Activated naive CD8-positive, alpha-beta T cell treated with anti-CD3 and anti-CD28 coated beads for 36 hours (primary cell): ENCODE measurements around the gene JAKMIP2. TPM values are rescaled to one million over a fixed set of nuclear protein-coding genes. Genes with fewer than 3 reads are reported as not detected.

Experiments used
- DNase-seq: peaks from one replicate; pipeline ENCODE4 v3.0.0; 2021
- H3K27ac Mint-ChIP-seq: one replicate; pipeline ENCODE4 v1.8.0; 2022; ENCODE audit warnings: mild to moderate bottlenecking, moderate library complexity, mixed read lengths
- H3K27me3 Mint-ChIP-seq: one replicate; pipeline ENCODE4 v1.8.0; 2022; ENCODE audit warnings: mild to moderate bottlenecking, mixed read lengths
- H3K36me3 Mint-ChIP-seq: one replicate; pipeline ENCODE4 v1.8.0; 2021; ENCODE audit warnings: mild to moderate bottlenecking, mixed read lengths
- H3K4me1 Mint-ChIP-seq: one replicate; pipeline ENCODE4 v1.8.0; 2021; ENCODE audit warnings: mixed read lengths
- H3K4me3 Mint-ChIP-seq: one replicate; pipeline ENCODE4 v1.8.0; 2022; ENCODE audit warnings: mild to moderate bottlenecking, moderate library complexity, mixed read lengths
- H3K9me3 Mint-ChIP-seq: one replicate; pipeline ENCODE4 v1.8.0; 2022; ENCODE audit warnings: mixed read lengths
- total RNA-seq, 2 experiments: library from RNA; stranded (reverse); gene quantifications; one replicate each; pipeline ENCODE4 v1.2.3, GENCODE V29; 2021

JAKMIP2 gene
- total RNA-seq, 2 experiments from 2014 or later, result 0.58 to 0.98 TPM

DNA sequence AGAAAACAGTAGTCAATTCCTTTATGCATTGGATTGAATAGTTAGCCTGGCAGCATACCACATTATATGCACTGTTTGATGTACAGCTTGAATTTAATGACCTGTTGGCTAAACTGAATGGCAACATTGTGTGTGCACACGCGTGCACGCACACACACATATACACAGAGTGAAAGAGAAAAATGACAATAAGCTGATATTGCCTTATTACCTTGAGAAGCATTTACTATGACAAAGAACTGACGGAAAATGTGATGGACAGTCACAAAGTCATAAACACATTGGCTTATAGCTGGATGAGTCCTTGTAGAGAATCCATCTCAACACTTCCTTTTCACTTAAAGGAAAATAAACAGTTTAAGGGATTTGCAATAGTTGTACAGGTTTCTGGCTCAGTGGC lies 15.5 kb downstream of the JAKMIP2 start:
- Mint-ChIP-seq H3K27me3 (no peaks in the 10 kb centered on the region), H3K4me3 (no peak overlapping the region), H3K27ac (no peak overlapping the region), H3K36me3 (no peaks in the 10 kb centered on the region), H3K9me3 (no peaks in the 10 kb centered on the region), H3K4me1 (no peaks in the 10 kb centered on the region)
- DNase-seq, result no peak

DNA sequence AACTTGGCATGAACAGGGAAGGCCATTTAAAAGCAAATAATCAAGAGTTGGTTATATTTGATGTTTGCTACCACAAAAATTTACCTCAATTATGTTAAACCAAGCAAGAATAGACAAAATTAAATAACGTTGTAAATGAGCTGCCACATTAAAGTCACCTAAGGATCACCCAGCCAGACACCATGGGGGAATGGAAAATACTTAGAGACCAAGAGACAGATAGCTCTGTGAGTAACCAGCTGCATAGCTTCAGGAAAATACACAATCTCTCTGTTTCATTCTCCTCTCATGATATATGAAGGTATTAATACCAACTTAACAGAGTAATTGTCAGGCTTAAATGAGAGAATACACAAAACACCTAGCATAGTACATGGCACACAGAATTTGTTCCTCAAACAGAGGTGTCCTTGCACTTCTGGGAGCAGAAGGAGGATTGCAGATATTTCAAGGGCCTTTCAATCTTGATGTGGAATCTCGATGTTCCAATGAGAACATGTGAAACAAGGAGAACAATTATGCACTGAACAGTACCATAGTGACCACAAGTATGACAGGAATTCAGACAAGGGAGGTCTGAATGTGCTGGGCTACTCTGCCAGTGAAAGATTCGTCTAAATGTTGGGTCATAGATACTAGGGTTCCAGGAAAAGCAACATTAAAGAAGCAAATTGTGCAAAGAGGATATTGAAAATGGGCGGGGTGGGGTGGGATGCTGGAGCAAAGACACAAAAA lies 18.6 kb downstream of the JAKMIP2 start:
- Mint-ChIP-seq H3K4me1 (no peaks in the 10 kb centered on the region), H3K4me3 (no peak overlapping the region), H3K27ac (no peak overlapping the region), H3K27me3 (peaks cover 1% of the 10 kb centered on the region), H3K36me3 (no peaks in the 10 kb centered on the region), H3K9me3 (no peaks in the 10 kb centered on the region)
- DNase-seq, result no peak

DNA sequence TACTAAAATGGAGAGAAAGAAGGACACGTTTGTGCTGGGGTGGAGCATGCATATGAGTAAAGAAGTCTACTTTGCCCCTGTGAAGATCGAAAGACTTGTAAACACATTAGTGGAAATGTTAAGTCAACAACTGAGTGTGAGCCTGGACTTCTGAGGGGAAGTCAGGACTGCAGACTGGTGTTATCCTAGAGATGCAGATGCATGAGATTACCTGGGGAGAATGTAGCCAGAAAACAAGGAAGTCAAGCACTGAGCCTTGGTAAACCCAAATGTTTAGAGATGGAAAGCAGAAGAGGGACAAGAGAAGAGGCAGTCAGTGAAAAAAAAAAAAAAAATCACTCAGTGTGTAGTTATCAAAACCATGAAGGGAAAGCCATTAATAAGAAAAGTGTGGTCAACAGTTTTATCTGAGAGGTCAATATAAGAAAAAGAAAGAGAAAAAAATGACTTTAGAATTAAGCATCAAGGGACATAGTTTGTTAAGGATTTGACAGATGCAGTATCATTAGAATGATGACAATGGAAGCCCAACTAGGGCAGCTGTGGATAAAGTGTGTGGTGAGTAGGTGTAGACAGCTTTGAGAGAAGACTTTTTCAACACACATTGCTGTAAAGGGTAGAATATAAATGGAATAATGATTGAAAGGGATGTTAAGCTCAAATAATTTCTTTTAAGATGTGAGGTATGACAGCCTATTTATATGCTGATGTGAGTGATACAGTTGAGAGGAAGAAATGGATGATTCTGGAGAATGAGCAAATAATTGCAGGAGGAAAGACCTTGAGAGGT lies 22.2 kb downstream of the JAKMIP2 start:
- H3K9me3 Mint-ChIP-seq, result no peaks in the 10 kb centered on the region
- DNase-seq, result no peak
- no peaks in the 10 kb centered on the region for H3K36me3 Mint-ChIP-seq
- no peak overlapping the region for H3K27ac Mint-ChIP-seq
- H3K27me3 Mint-ChIP-seq, result peaks cover 3% of the 10 kb centered on the region
- H3K4me3 Mint-ChIP-seq, result no peak overlapping the region
- H3K4me1 Mint-ChIP-seq, result no peaks in the 10 kb centered on the region

DNA sequence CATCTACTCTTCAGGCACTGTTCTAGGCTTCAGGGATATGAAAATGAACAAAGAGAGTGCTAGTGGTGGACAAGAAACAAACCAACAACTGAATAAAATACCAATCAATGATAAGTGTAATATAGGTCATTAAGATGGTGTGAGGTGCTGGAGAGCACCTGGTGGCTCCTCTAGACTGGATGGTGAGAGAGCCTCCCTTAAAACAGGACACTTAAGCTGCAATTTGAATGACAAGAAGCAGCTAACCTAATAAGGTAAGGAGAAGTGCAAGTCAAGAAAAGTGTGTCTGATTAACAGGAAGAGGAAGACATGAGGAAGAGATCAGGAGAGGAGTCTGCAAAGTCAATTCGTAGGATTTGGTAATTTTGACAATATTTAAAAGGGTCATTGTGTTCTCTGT lies 23.1 kb downstream of the JAKMIP2 start:
- DNase-seq, result no peak
- Mint-ChIP-seq H3K27me3 (peaks cover 3% of the 10 kb centered on the region), H3K27ac (no peak overlapping the region), H3K36me3 (no peaks in the 10 kb centered on the region), H3K9me3 (no peaks in the 10 kb centered on the region), H3K4me3 (no peak overlapping the region), H3K4me1 (no peaks in the 10 kb centered on the region)

DNA sequence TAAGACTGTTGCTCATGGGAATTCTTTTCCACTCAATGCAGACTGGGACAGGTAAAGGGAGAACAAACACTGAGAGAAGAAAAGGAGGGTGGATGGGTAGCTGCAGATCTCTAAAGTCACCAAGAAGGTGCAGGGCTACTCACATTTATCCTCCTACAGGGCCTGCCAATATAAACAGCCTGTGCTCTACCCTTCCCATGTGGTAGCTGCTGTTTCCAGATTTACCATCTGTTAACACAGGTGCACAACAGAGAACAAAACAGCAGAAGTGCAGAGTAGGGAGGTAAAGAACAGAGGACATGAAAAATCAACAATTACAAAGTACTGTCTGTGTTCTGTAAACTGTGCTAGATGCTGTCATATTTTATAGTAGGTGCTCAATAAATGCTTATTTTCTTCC lies 26.0 kb downstream of the JAKMIP2 start:
- Mint-ChIP-seq H3K4me3 (no peak overlapping the region), H3K4me1 (no peaks in the 10 kb centered on the region), H3K27me3 (peaks cover 3% of the 10 kb centered on the region), H3K27ac (no peak overlapping the region), H3K36me3 (no peaks in the 10 kb centered on the region), H3K9me3 (no peaks in the 10 kb centered on the region)
- no peak for DNase-seq

DNA sequence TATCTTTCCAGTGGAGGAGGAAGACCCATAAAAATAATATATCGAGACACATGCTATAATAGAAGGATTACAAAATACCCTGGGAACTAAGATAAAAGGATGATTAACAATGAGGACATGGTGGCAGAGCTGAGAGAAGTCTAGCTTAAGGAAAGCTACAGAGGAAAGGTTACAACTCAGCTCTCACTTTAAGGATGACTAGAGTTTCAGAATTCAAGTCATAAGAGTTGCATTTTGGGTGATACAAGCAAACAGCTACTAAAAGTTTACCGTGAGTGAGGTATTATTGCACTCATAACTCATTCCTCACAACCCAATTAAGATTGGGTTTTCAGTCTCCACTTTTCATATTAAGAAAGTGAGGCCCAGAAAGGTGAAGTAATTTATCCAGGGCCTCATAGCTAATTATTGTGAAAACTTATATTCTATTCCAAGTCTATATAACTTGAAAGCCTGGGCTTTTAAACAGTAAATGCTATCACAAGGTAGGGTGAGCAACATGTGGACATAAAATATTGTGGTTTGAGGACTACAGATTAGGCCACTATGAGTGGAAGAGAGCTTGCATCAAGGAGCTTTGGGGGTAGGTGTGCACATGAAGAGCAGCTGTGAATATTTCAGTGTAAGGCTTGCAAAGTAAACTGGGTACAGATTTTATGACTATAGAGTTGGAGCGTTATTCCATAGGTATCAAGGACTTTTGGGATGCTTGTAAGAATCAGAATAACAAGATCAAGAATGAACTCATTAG lies 28.0 kb downstream of the JAKMIP2 start:
- Mint-ChIP-seq H3K9me3 (no peaks in the 10 kb centered on the region), H3K4me1 (no peaks in the 10 kb centered on the region), H3K27ac (no peak overlapping the region), H3K4me3 (no peak overlapping the region), H3K36me3 (no peaks in the 10 kb centered on the region), H3K27me3 (peaks cover 3% of the 10 kb centered on the region)
- DNase-seq, result no peak

DNA sequence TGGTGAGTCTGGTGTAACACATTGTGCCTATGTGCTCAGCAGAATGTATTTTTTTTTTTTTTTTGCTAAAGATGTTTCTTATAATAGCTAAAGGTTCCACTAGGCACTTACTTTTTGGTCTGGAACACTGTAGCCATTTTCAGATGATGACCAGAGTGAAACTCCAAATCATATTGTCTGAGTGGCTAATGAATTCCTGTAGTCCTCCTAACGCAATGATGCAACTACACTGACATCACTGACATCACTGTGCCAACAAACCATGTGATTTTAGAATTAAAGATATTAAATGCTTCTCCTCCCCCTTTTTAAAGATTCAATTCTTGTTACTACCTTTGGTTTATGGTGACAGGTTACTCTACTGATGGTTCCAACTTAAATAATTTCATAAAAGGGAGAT lies 28.8 kb downstream of the JAKMIP2 start:
- no peaks in the 10 kb centered on the region for H3K36me3 Mint-ChIP-seq
- H3K4me1 Mint-ChIP-seq, result no peaks in the 10 kb centered on the region
- no peak for DNase-seq
- H3K9me3 Mint-ChIP-seq, result no peaks in the 10 kb centered on the region
- H3K27me3 Mint-ChIP-seq, result no peaks in the 10 kb centered on the region
- H3K27ac Mint-ChIP-seq, result no peak overlapping the region
- H3K4me3 Mint-ChIP-seq, result no peak overlapping the region

DNA sequence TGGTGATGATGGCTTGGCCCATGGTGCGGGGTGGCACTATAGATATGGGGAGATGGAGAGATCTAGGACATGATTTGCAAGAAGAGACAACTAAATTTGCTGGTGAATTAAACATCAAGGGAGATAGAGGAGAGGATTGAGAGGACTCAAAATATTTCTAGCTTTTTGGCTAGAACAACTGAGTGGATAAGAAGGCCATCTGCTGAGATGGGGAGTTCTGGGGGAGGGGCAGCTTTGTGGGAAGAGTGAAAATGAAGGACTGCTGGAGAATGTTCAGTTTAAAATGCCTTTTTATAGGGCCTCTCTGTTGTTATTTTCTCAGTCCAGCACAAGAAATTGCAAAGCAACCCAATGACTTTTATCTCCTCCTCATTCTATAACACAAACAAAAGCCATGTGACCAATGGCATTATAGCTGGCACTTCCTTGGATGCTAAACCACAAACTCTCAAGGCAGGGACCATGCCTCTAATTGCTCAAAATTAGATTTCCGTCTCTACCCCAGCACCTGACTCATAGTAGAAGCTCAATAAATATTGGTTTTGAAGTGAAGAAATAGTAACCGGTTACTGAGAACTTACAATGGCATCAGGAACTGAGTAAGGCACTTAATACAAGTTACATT lies 29.8 kb downstream of the JAKMIP2 start:
- Mint-ChIP-seq H3K36me3 (no peaks in the 10 kb centered on the region), H3K9me3 (no peaks in the 10 kb centered on the region), H3K4me3 (no peak overlapping the region), H3K27me3 (no peaks in the 10 kb centered on the region), H3K4me1 (no peaks in the 10 kb centered on the region), H3K27ac (no peak overlapping the region)
- no peak for DNase-seq

DNA sequence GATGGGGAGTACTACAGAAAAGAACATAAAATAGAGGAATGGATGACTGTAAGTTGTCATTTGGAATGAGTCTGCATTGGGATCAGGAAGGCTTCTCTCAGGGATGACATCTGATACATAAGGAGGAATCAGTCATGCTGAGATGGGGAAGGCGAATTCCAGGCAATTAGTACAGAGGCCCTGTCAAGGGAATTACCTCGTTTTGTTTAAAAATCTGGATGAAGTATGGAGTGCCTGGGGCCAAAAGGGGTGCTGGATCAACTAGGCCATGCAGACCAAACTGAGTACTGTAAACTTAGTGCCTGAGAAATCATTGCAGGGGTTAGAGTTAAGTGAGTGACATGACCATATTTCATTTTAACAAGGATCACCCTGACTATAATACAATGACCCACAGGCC lies 30.5 kb downstream of the JAKMIP2 start:
- Mint-ChIP-seq H3K27ac (no peak overlapping the region), H3K4me3 (no peak overlapping the region), H3K4me1 (no peaks in the 10 kb centered on the region), H3K36me3 (no peaks in the 10 kb centered on the region), H3K27me3 (no peaks in the 10 kb centered on the region), H3K9me3 (no peaks in the 10 kb centered on the region)
- no peak for DNase-seq

DNA sequence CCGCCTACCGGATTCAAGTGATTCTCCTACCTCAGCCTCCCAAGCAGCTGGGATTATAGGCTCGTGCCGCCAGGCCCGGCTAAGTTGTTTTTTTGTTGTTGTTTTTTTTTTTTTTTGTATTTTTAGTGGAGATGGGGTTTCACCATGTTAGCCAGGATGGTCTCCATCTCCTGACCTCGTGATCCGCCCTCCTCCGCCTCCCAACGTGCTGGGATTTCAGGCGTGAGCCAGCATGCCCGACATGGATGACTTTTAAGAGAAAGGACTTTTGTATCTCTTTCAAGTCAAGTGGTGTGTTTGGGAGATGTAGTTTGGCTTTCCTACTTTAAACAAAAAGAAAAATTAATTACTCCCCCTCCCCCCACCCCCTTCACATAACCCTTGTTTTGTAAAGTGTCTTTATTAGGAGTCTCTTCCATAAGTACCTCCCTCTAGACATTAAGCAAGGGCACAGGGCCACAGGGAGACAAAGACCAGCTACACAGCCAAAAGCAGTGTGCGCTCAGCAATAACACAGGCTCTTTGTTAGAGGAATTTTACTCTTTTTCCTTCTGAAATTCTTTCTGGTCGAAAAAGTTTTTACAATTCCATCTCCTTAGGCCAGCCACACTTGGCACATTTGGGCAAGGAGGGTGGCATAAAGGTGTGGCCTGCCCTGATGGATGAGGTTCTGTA lies 31.2 kb downstream of the JAKMIP2 start:
- no peak for DNase-seq
- Mint-ChIP-seq H3K4me3 (no peak overlapping the region), H3K27me3 (no peaks in the 10 kb centered on the region), H3K4me1 (no peaks in the 10 kb centered on the region), H3K27ac (no peak overlapping the region), H3K36me3 (no peaks in the 10 kb centered on the region), H3K9me3 (no peaks in the 10 kb centered on the region)

DNA sequence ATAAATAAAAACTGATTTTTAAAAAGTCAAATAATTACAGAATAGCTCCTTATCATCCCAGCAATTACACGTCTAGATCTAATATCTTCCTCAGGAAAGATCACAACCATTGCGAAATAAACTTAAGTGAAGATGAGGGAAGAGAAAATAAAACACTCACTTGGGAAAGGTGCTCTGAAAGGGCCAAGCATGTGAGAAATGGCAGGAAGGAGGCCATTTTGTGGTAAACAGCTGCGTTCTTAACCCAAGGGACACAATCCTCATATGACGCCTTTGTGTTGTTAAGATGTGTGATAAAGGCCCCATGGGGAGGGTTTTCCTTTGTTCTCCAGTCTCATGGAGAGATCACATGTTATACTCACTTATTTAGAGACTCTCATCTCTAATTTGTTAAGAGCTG lies 32.5 kb downstream of the JAKMIP2 start:
- H3K27ac Mint-ChIP-seq, result no peak overlapping the region
- no peaks in the 10 kb centered on the region for H3K27me3 Mint-ChIP-seq
- H3K9me3 Mint-ChIP-seq, result no peaks in the 10 kb centered on the region
- DNase-seq, result no peak
- no peaks in the 10 kb centered on the region for H3K36me3 Mint-ChIP-seq
- no peaks in the 10 kb centered on the region for H3K4me1 Mint-ChIP-seq
- H3K4me3 Mint-ChIP-seq, result no peak overlapping the region

DNA sequence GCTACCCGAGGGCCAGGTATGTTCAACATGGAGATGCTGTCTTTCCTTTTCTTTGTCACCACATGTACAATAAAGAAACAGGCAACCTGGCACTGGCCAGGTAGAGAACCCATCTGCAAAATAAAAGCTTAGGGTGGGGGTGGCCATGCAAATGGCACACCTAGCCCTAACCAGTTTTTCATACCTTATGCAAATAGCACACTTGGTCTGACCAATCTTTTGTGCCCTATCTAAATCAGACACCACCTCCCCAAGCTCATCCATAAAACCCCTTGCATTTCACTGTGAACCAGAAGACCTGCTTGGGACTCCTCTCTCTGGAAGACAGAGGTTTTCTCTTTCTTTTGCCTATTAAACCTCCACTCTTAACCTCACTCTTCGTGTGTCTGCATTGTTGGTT lies 33.9 kb downstream of the JAKMIP2 start:
- no peak overlapping the region for H3K27ac Mint-ChIP-seq
- no peak for DNase-seq
- no peak overlapping the region for H3K4me3 Mint-ChIP-seq
- no peaks in the 10 kb centered on the region for H3K9me3 Mint-ChIP-seq
- H3K36me3 Mint-ChIP-seq, result no peaks in the 10 kb centered on the region
- H3K27me3 Mint-ChIP-seq, result no peaks in the 10 kb centered on the region
- no peaks in the 10 kb centered on the region for H3K4me1 Mint-ChIP-seq

DNA sequence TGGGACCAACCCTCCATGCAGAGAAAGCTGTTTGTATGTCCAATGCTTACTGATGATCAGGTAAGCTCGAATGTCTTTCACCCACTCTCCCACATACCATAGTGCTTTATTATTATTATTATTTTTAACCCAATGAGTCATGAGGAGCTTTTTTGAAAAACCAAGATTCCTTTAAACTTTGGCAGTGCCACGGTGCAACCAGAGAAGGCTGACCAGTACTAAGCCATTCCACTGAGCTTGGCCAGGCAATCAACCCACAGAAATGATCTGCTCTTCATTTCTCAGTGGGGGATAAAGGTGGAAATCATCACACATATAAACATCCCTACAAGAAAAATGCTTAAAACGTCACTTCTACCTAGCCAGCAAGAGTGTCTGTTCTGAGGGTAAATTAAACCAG lies 35.5 kb downstream of the JAKMIP2 start:
- no peak for DNase-seq
- H3K27me3 Mint-ChIP-seq, result no peaks in the 10 kb centered on the region
- H3K4me1 Mint-ChIP-seq, result no peaks in the 10 kb centered on the region
- H3K9me3 Mint-ChIP-seq, result no peaks in the 10 kb centered on the region
- H3K27ac Mint-ChIP-seq, result no peak overlapping the region
- H3K4me3 Mint-ChIP-seq, result no peak overlapping the region
- no peaks in the 10 kb centered on the region for H3K36me3 Mint-ChIP-seq

DNA sequence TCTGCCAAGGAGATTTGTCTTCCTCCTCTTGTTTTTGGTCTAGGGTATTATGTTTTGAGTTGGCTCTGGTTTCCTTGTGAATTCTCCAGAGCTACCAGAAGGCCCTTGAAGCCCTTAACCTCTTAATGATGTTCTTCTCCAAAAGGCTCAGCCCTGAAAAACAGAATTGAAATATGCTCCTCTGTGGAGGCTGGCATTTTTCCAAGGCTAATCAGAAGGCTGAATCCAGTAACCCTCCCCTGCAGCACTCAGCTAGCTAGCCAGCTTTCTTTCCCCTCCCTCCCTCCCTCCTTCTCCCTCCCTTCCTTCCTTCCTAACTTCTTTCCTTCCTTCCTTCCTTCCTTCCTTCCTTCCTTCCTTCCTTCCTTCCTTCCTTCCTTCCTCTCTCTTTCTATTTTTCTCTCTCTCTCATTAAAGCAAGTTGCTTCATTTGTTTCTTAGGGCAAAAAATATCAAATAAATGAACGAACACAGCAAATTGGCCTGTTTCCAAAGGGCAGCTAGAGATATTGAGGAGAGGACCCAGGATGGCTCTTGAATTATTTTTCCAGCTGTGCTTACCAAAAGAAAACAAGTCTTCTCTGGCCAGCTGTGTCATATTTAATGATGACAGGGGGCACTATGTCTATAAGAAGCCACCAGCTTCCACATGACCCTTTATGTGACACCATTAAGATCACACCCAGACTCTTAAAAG lies 38.7 kb downstream of the JAKMIP2 start:
- H3K4me1 Mint-ChIP-seq, result no peaks in the 10 kb centered on the region
- no peak overlapping the region for H3K27ac Mint-ChIP-seq
- H3K4me3 Mint-ChIP-seq, result no peak overlapping the region
- no peaks in the 10 kb centered on the region for H3K9me3 Mint-ChIP-seq
- no peak for DNase-seq
- no peaks in the 10 kb centered on the region for H3K36me3 Mint-ChIP-seq
- H3K27me3 Mint-ChIP-seq, result no peaks in the 10 kb centered on the region
